K562 (cell line): ENCODE measurements around the gene CCDC141. TPM values are rescaled to one million over a fixed set of nuclear protein-coding genes. Genes with fewer than 3 reads are reported as not detected.

Source experiments
- ATAC-seq: fragments of 200-7000 bp; cut with Tn5 transposase; 3 replicates; pipeline ENCODE4 v1.9.1; 2020; ENCODE audit warnings: moderate library complexity
- BruUV-seq: library from RNA; stranded (reverse); fragments of 400-500 nt; replicated peaks from 2 replicates; lab custom pipeline; 2021; lab: Mats Ljungman, UMichigan
- CTCF ChIA-PET: fragments of 300-600 bp; formaldehyde crosslinking; extraction: SDS; loops from one replicate; lab custom pipeline; 2021; ENCODE audit warnings: low intra/inter-chr PET ratio; lab: Yijun Ruan, JAX
- POLR2A ChIA-PET: fragments of 300-600, 350-650 bp; sonication (Branson Sonifier 250); formaldehyde crosslinking; extraction: SDS; loops from one replicate; lab custom pipeline; 2021; ENCODE audit warnings: antibody characterized with exemption, inconsistent platforms; lab: Yijun Ruan, JAX
- DNase-seq, 4 experiments: peaks; one replicate each; pipeline versions ENCODE4 v3.0.0 to v3.0.0-alpha.2; 2011 to 2018; ENCODE audit warnings: low spot score in 3 of 4, mixed read lengths in 3 of 4; ENCODE audit errors: extremely low read depth in 1 of 4
- FAIRE-seq: peaks from 2 replicates; lab custom pipeline; 2011; peaks lifted over from hg19 to GRCh38; lab: Jason Lieb, UNC
- H2AFZ ChIP-seq: 2 replicates; pipeline ENCODE4 v1.6.0; 2011; ENCODE audit warnings: low read depth, low read length, control low read depth, inconsistent platforms
- H3K27ac ChIP-seq: fragments of 200-600 bp; 3 replicates; pipeline ENCODE4 v1.8.0; 2011; ENCODE audit warnings: low read depth, mild to moderate bottlenecking, control low read depth, inconsistent platforms, low read length, moderate library complexity, mixed read lengths; ENCODE audit errors: extremely low read depth
- H3K27me3 ChIP-seq, 2 experiments: fragments of 300-600 bp in 1 of 2; 2 replicates in 1 of 2; 3 replicates in 1 of 2; pipeline versions ENCODE4 v1.6.0 to v1.8.0; 2011; ENCODE audit warnings: inconsistent platforms in 2 of 2, low read length in 2 of 2, mild to moderate bottlenecking in 1 of 2, mixed read lengths in 1 of 2, moderate library complexity in 1 of 2; ENCODE audit not compliant: control insufficient read depth in 2 of 2, insufficient read depth in 2 of 2
- H3K36me3 ChIP-seq: fragments of 300-600 bp; 3 replicates; pipeline ENCODE4 v1.8.0; 2011; ENCODE audit warnings: mild to moderate bottlenecking, low read length, inconsistent platforms; ENCODE audit not compliant: control insufficient read depth, insufficient read depth
- H3K4me1 ChIP-seq, 2 experiments: fragments of 200-600 bp in 1 of 2; replicated peaks in 1 of 2; 2 replicates in 1 of 2; 3 replicates in 1 of 2; pipeline versions ENCODE4 v1.5.1 to v1.8.0; 2011; ENCODE audit warnings: inconsistent platforms in 2 of 2, low read length in 2 of 2, mild to moderate bottlenecking in 1 of 2, mixed read lengths in 1 of 2, moderate library complexity in 1 of 2; ENCODE audit not compliant: control insufficient read depth in 2 of 2, insufficient read depth in 2 of 2
- H3K4me2 ChIP-seq: 2 replicates; pipeline ENCODE4 v1.6.1; 2011; ENCODE audit warnings: low read length, control low read depth, inconsistent platforms, mixed read lengths; ENCODE audit not compliant: insufficient read depth
- H3K4me3 ChIP-seq: fragments of 200-600 bp; sonication (generic), shearing (Covaris generic); 2 replicates; pipeline ENCODE4 v1.5.1; 2016; ENCODE audit warnings: control low read depth, inconsistent platforms
- H3K79me2 ChIP-seq: fragments of 200-600 bp; 3 replicates; pipeline ENCODE4 v1.8.0; 2011; ENCODE audit warnings: low read length, inconsistent platforms; ENCODE audit not compliant: control insufficient read depth, insufficient read depth
- H3K9ac ChIP-seq, 2 experiments: 2 replicates each; pipeline versions ENCODE4 v1.6.0 to v1.6.1; 2011; ENCODE audit warnings: low read depth in 2 of 2, low read length in 2 of 2, control low read depth in 1 of 2, inconsistent platforms in 1 of 2, mild to moderate bottlenecking in 1 of 2, mixed read lengths in 1 of 2; ENCODE audit not compliant: insufficient read depth in 1 of 2
- H3K9me1 ChIP-seq: one replicate; pipeline ENCODE4 v1.6.0; 2011; ENCODE audit warnings: inconsistent platforms, mild to moderate bottlenecking, low read length, moderate library complexity; ENCODE audit not compliant: control insufficient read depth, insufficient read depth
- H3K9me3 ChIP-seq: replicated peaks from 2 replicates; pipeline ENCODE4 v1.5.1; 2011; ENCODE audit warnings: low read depth, low read length, inconsistent platforms; ENCODE audit not compliant: control insufficient read depth, insufficient read depth
- H4K20me1 ChIP-seq: replicated peaks from 2 replicates; pipeline ENCODE4 v1.6.1; 2011; ENCODE audit warnings: low read length, inconsistent platforms, mixed read lengths; ENCODE audit not compliant: control insufficient read depth, insufficient read depth
- BACH1 ChIP-seq: fragments of 200-800 bp; sonication (Bioruptor generic); IDR thresholded peaks from 2 replicates; pipeline ENCODE4 v1.6.1; 2016; ENCODE audit warnings: missing genetic modification characterization, missing compliant biosample characterization
- POLR2AphosphoS2 ChIP-seq: IDR thresholded peaks from 2 replicates; pipeline ENCODE4 v1.6.1; 2012; ENCODE audit warnings: low read length, improper control_type of control experiment
- WGBS: fragments of 100-300 bp; shearing (Covaris generic); methylation state at CpG from one replicate; pipeline ENCODE4 v1.1.6; 2016; ENCODE audit warnings: low coverage, mixed read lengths; ENCODE audit not compliant: insufficient coverage; ENCODE audit errors: missing lambda C conversion rate; 5-methylcytosine and 5-hydroxymethylcytosine counted together
- in situ Hi-C: fragments of 300-500 bp; cut with MboI; formaldehyde crosslinking; loops from 4 replicates; pipeline ENCODE4 v1.15.0; 2018; ENCODE audit warnings: inconsistent platforms, mixed read lengths
- intact Hi-C: fragments of 100-400 bp; cut with micrococcal nuclease; formaldehyde crosslinking; loops from 2 replicates; pipeline ENCODE4 v1.14.2; 2022
- polyA plus RNA-seq, 8 experiments: library from polyadenylated mRNA; depleted of rRNA in 4 of 8; stranded (reverse) in 5 of 8; unstranded in 3 of 8; fragments of >200 nt; fragmentation: Nextera tagmentation in 2 of 8; fragmentation: Illumina TruSeq in 1 of 8; extraction: Ambion mirVana in 2 of 8; extraction: Trizol in 1 of 8; gene quantifications; 2 replicates each; pipeline versions ENCODE4 v1.2.1 to v1.2.3, GENCODE V29; 2011 to 2014; ENCODE audit warnings: inconsistent platforms in 1 of 8, missing spikeins in 1 of 8
- total RNA-seq, 7 experiments: library from RNA; depleted of rRNA in 6 of 7; stranded (reverse); fragments of >200 nt in 6 of 7; fragmentation: Illumina TruSeq in 2 of 7; extraction: Trizol in 2 of 7; gene quantifications; 2 replicates each; pipeline versions ENCODE4 v1.2.1 to v1.2.3, GENCODE V29; 2011 to 2021; ENCODE audit warnings: low replicate concordance in 1 of 7
- TF ChIP-seq, protein P1 (sequence below): fragments of 250-450 bp; sonication (Bioruptor Pico); IDR thresholded peaks from 2 replicates; pipeline ENCODE4 v1.4.0; 2020

CCDC141 gene
- total and polyA plus RNA-seq, 9 of the 15 experiments (the other 6 are each of a cell fraction or from before 2014, with no cell fraction given), result 0.09 TPM; not detected in 8

DNA sequence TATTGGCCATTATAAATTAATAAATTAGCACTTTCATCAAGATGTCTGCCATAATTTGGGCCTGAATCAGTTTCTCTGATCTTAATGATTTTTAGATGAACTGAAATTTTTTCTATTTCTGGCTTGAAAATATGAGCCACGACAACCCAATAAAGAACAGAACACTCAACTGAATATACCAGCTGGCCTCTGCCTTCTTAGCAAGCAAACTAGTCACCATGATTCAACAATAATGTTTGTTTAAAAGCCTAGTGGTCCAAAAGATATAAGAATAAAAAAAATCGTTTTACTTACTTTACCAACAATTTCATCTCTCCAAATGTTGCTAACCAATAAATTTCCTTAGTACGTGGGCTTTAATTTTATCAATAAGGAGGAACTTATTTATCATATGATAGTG is 176.0 kb downstream of the CCDC141 start (continued):
- TF ChIP-seq POLR2AphosphoS2, result no peak

DNA sequence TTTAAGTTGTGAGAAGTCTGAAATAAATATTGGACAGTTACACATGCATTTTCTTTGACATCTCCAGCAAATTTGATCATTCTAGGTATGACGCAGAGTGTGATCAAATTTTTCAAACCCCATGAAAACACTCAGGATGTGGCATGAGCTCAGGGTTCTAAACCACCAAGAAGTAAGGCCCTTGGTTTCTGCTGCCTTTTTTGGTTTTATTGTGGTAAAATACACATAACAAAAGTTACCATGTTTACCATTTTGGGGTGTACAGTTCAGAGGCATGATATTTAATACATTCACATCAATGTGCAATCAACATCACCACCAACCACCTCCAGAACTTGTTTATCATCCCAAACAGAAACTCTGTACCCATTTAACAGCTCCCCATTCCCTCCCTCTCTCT is 178.4 kb downstream of the CCDC141 start:
- Histone ChIP-seq H3K9ac (no peak overlapping the region), H3K9me3 (no peaks in the 10 kb centered on the region), H3K27me3 (no peaks in the 10 kb centered on the region; a peak in 2 of 5 replicates), H2AFZ (no peak overlapping the region), H3K4me3 (no peak overlapping the region), H3K36me3 (no peaks in the 10 kb centered on the region), H3K9me1 (no peaks in the 10 kb centered on the region), H4K20me1 (no peaks in the 10 kb centered on the region), H3K79me2 (no peaks in the 10 kb centered on the region), H3K4me2 (no peak overlapping the region), H3K27ac (no peak overlapping the region), H3K4me1 (no peaks in the 10 kb centered on the region)
- in situ Hi-C loops (no loop called here), intact Hi-C loops (no loop called here)
- ChIA-PET CTCF (no interaction called here), POLR2A (interaction anchor here (0.6 kb wide), 1 partner anchor 88 kb away, joined by 4 read pairs; no protein-coding TSS in a partner anchor)
- BruUV-seq, result no TSS peak
- FAIRE-seq (no peak), DNase-seq (no peak), ATAC-seq (no peak)
- 0% methylated on average over 1 of the region's 1 CpG for WGBS
- TF ChIP-seq, protein P1, sequence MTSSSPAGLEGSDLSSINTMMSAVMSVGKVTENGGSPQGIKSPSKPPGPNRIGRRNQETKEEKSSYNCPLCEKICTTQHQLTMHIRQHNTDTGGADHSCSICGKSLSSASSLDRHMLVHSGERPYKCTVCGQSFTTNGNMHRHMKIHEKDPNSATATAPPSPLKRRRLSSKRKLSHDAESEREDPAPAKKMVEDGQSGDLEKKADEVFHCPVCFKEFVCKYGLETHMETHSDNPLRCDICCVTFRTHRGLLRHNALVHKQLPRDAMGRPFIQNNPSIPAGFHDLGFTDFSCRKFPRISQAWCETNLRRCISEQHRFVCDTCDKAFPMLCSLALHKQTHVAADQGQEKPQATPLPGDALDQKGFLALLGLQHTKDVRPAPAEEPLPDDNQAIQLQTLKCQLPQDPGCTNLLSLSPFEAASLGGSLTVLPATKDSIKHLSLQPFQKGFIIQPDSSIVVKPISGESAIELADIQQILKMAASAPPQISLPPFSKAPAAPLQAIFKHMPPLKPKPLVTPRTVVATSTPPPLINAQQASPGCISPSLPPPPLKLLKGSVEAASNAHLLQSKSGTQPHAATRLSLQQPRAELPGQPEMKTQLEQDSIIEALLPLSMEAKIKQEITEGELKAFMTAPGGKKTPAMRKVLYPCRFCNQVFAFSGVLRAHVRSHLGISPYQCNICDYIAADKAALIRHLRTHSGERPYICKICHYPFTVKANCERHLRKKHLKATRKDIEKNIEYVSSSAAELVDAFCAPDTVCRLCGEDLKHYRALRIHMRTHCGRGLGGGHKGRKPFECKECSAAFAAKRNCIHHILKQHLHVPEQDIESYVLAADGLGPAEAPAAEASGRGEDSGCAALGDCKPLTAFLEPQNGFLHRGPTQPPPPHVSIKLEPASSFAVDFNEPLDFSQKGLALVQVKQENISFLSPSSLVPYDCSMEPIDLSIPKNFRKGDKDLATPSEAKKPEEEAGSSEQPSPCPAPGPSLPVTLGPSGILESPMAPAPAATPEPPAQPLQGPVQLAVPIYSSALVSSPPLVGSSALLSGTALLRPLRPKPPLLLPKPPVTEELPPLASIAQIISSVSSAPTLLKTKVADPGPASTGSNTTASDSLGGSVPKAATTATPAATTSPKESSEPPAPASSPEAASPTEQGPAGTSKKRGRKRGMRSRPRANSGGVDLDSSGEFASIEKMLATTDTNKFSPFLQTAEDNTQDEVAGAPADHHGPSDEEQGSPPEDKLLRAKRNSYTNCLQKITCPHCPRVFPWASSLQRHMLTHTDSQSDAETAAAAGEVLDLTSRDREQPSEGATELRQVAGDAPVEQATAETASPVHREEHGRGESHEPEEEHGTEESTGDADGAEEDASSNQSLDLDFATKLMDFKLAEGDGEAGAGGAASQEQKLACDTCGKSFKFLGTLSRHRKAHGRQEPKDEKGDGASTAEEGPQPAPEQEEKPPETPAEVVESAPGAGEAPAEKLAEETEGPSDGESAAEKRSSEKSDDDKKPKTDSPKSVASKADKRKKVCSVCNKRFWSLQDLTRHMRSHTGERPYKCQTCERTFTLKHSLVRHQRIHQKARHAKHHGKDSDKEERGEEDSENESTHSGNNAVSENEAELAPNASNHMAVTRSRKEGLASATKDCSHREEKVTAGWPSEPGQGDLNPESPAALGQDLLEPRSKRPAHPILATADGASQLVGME (CRISPR knock-in tag), result no peak
- TF ChIP-seq BACH1 (tag), result no peak
